HepG2 (cell line): ENCODE results near the gene PGPEP1. TPM values are rescaled to one million over a fixed set of nuclear protein-coding genes. Genes with fewer than 3 reads are reported as not detected.

Source experiments
- CREB1 ChIP-seq, 2 experiments: fragments of 450-650 bp in 1 of 2; IDR thresholded peaks; 2 replicates each; pipeline ENCODE4 v1.6.1; 2016 to 2017; ENCODE audit warnings: control low read depth in 1 of 2, mild to moderate bottlenecking in 1 of 2, missing compliant biosample characterization in 1 of 2, missing genetic modification characterization in 1 of 2
- DNMT3B ChIP-seq: conservative IDR thresholded peaks from 2 replicates; pipeline ENCODE4 v1.6.1; 2016; ENCODE audit warnings: missing biosample characterization, control low read depth
- PHF5A ChIP-seq: IDR thresholded peaks from one replicate; pipeline ENCODE4 v1.6.1; 2018; ENCODE audit warnings: low read depth, missing genetic modification reagents; ENCODE audit not compliant: unreplicated experiment
- SNAI1 ChIP-seq: sonication (generic); formaldehyde crosslinking; IDR thresholded peaks from 2 replicates; pipeline ENCODE4 v1.5.0; 2020; ENCODE audit warnings: mild to moderate bottlenecking, missing genetic modification reagents, borderline replicate concordance
- SNAPC5 ChIP-seq: sonication (generic); formaldehyde crosslinking; IDR thresholded peaks from 2 replicates; pipeline ENCODE4 v1.8.1; 2023; ENCODE audit warnings: mild to moderate bottlenecking, missing genetic modification reagents, borderline replicate concordance
- ZBTB40 ChIP-seq, 2 experiments: fragments of 450-650 bp in 1 of 2; sonication (generic) in 1 of 2; formaldehyde crosslinking in 1 of 2; IDR thresholded peaks; 2 replicates each; pipeline versions ENCODE4 v1.6.1 to v1.8.0; 2016 to 2022; ENCODE audit warnings: antibody characterized with exemption in 1 of 2, mild to moderate bottlenecking in 1 of 2, missing genetic modification reagents in 1 of 2
- ZNF256 ChIP-seq: sonication (generic); formaldehyde crosslinking; conservative IDR thresholded peaks from 2 replicates; pipeline ENCODE4 v1.4.0; 2020; ENCODE audit warnings: missing genetic modification reagents
- ZNF709 ChIP-seq: sonication (generic); formaldehyde crosslinking; IDR thresholded peaks from 2 replicates; pipeline ENCODE4 v1.5.0; 2020; ENCODE audit warnings: mild to moderate bottlenecking, missing genetic modification reagents
- polyA plus RNA-seq, 8 experiments: library from polyadenylated mRNA; depleted of rRNA in 3 of 8; stranded (reverse) in 7 of 8; unstranded in 1 of 8; fragments of >200 nt; fragmentation: Illumina TruSeq in 4 of 8; extraction: Trizol in 4 of 8; gene quantifications; 2 replicates each; pipeline versions ENCODE4 v1.2.1 to v1.2.3, GENCODE V29; 2011 to 2016; ENCODE audit warnings: low read depth in 4 of 8, missing spikeins in 1 of 8, mixed read lengths in 1 of 8; ENCODE audit not compliant: insufficient read depth in 1 of 8
- total RNA-seq, 5 experiments: library from RNA; depleted of rRNA; stranded (reverse); fragments of >200 nt; fragmentation: Illumina TruSeq; extraction: Trizol; gene quantifications; 2 replicates each; pipeline ENCODE4 v1.2.3, GENCODE V29; 2016; ENCODE audit warnings: low read depth in 1 of 5
- TF ChIP-seq, protein P1 (sequence below): sonication (generic); formaldehyde crosslinking; IDR thresholded peaks from 2 replicates; pipeline ENCODE4 v1.4.0; 2020; ENCODE audit warnings: missing genetic modification reagents
- TF ChIP-seq, protein P2 (sequence below): sonication (generic); formaldehyde crosslinking; IDR thresholded peaks from 2 replicates; pipeline ENCODE4 v1.4.0; 2020; ENCODE audit warnings: missing genetic modification reagents

The PGPEP1 gene
- total and polyA plus RNA-seq, 2 of the 13 experiments (the other 11 are each of a cell fraction or from before 2014, with no cell fraction given): 53.1 to 56.6 TPM

DNA sequence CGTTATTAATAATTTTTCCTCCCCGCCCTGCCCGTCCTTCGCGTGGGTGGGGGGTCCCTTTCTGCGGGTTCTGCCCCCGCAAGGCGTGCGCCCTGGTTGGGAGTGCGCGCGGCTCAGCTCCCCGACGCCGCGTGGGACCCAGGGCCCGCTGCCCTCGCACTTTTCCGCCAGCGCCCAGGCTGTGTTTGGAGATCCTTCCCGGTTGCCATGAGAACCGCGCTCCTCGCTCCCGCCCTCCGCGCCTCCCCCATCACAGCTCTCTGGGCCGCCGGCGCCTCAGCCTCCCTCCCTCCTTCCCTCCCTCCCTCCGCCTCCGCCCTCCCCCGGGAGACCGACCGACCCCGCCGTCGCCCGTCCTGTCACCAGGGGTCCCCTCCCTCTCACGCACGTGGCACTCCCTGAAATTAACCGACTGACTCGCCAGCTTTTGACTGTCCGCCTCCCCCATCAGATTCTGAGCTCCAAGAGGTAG is 76.4 kb downstream of the PGPEP1 start (continued):
- TF ChIP-seq, protein P1, sequence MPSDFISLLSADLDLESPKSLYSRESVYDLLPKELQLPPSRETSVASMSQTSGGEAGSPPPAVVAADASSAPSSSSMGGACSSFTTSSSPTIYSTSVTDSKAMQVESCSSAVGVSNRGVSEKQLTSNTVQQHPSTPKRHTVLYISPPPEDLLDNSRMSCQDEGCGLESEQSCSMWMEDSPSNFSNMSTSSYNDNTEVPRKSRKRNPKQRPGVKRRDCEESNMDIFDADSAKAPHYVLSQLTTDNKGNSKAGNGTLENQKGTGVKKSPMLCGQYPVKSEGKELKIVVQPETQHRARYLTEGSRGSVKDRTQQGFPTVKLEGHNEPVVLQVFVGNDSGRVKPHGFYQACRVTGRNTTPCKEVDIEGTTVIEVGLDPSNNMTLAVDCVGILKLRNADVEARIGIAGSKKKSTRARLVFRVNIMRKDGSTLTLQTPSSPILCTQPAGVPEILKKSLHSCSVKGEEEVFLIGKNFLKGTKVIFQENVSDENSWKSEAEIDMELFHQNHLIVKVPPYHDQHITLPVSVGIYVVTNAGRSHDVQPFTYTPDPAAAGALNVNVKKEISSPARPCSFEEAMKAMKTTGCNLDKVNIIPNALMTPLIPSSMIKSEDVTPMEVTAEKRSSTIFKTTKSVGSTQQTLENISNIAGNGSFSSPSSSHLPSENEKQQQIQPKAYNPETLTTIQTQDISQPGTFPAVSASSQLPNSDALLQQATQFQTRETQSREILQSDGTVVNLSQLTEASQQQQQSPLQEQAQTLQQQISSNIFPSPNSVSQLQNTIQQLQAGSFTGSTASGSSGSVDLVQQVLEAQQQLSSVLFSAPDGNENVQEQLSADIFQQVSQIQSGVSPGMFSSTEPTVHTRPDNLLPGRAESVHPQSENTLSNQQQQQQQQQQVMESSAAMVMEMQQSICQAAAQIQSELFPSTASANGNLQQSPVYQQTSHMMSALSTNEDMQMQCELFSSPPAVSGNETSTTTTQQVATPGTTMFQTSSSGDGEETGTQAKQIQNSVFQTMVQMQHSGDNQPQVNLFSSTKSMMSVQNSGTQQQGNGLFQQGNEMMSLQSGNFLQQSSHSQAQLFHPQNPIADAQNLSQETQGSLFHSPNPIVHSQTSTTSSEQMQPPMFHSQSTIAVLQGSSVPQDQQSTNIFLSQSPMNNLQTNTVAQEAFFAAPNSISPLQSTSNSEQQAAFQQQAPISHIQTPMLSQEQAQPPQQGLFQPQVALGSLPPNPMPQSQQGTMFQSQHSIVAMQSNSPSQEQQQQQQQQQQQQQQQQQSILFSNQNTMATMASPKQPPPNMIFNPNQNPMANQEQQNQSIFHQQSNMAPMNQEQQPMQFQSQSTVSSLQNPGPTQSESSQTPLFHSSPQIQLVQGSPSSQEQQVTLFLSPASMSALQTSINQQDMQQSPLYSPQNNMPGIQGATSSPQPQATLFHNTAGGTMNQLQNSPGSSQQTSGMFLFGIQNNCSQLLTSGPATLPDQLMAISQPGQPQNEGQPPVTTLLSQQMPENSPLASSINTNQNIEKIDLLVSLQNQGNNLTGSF: no peak
- no peak for TF ChIP-seq ZNF256
- no peak for TF ChIP-seq PHF5A (CRISPR knock-in tag)
- TF ChIP-seq SNAPC5: no peak
- TF ChIP-seq, protein P2, sequence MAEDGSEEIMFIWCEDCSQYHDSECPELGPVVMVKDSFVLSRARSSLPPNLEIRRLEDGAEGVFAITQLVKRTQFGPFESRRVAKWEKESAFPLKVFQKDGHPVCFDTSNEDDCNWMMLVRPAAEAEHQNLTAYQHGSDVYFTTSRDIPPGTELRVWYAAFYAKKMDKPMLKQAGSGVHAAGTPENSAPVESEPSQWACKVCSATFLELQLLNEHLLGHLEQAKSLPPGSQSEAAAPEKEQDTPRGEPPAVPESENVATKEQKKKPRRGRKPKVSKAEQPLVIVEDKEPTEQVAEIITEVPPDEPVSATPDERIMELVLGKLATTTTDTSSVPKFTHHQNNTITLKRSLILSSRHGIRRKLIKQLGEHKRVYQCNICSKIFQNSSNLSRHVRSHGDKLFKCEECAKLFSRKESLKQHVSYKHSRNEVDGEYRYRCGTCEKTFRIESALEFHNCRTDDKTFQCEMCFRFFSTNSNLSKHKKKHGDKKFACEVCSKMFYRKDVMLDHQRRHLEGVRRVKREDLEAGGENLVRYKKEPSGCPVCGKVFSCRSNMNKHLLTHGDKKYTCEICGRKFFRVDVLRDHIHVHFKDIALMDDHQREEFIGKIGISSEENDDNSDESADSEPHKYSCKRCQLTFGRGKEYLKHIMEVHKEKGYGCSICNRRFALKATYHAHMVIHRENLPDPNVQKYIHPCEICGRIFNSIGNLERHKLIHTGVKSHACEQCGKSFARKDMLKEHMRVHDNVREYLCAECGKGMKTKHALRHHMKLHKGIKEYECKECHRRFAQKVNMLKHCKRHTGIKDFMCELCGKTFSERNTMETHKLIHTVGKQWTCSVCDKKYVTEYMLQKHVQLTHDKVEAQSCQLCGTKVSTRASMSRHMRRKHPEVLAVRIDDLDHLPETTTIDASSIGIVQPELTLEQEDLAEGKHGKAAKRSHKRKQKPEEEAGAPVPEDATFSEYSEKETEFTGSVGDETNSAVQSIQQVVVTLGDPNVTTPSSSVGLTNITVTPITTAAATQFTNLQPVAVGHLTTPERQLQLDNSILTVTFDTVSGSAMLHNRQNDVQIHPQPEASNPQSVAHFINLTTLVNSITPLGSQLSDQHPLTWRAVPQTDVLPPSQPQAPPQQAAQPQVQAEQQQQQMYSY (CRISPR knock-in tag): peak; percentile 55; the same call in 1 of the 2 replicates
- 0 out of 2 replicates have a peak, but pooled peaks have one; percentile 3 for TF ChIP-seq SNAI1 (CRISPR knock-in tag)
- TF ChIP-seq DNMT3B (CRISPR knock-in tag): no peak
- TF ChIP-seq CREB1 (IDR thresholded peaks at IDR 0.05): no peak
- no peak for TF ChIP-seq CREB1 (CRISPR knock-in tag; IDR thresholded peaks at IDR 0.05)
- TF ChIP-seq ZBTB40 (IDR thresholded peaks at IDR 0.05): no peak
- TF ChIP-seq ZBTB40 (CRISPR knock-in tag; IDR thresholded peaks at IDR 0.05): no peak
- no peak for TF ChIP-seq ZNF709 (CRISPR knock-in tag)
